GM19035 (cell line): ENCODE data around the gene BLCAP.
"Not testable (repeated sequence)": the region's sequence is repeated elsewhere in the genome, so short reads cannot be mapped to it uniquely, and the experiment has no call there.

Experiments
- ATAC-seq: cut with Tn5 transposase; IDR thresholded peaks from one replicate; pipeline ENCODE4 v1.9.1; 2021; ENCODE audit not compliant: unreplicated experiment

Gene BLCAP

DNA sequence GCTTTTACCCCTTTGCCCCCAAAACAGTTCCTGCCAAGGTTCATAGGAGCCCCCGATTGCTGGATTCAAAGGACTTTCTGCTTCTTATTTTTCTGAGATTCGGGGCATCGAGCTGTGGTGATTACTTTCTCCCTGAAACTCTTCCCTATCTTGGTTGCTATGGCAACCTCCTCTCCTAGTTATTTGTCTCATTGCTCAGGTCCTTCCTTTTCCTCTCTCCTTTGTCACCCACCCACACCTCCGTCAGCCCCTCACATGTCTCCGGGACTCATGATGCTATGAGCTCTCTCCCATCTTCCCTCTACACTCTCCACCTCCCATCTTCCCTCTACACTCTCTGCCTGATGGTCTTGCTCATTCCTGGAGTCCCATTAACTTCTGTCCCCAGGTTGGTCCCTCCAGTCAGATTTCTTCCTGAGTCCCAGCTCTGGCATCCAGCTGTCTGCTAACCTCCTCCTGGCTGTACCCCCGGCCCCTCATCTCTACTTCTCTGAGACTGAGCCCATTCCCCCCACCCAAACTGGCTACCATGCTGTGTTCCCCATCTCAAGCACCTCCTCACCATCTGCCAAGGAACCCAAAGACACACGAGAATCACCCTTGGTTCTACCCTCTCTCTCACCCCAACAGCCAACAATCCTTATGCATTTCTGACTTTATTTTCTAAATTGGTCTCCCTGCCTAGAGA, 36.9 kb downstream of the BLCAP start:
- ATAC-seq, result no peak

DNA sequence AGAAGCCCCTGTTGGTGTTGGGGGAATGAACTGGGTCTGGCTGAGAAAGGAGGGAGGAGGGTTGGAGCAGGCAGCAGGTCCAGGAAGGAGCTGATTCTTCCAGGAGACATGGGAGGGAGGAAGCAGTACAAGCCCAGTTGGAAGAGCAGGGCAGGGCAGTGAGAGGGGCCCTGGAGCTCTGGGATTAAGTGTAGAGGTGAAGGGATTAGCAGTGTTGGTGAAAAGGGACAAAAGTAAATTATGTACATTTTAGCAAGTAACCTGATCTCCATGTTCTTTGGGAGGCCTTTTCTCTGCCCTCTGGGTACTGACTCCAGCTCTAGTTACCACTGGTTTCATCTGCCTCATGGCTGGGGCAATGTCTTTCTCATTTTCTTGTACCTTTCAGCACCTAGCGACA, 41.5 kb downstream of the BLCAP start:
- ATAC-seq, result not testable (repeated sequence)

DNA sequence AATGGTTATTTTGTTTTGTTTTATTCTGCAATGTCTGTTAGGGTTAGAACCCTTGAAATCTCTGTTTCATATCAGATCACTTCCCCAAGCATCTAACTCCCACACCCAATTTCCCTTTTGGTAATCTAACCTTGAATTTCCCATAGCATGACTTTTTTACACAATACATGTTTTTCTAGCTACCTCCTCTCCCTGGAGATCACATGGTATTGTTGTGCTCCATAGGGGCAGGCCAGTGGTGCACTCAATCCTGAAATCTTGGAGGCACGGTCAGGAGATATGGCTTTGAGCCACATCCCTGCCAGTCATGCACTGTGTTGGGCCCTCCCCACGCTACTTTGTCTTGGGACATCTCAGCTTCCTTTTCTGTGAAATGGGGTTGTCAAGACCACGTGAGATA, 43.3 kb downstream of the BLCAP start:
- no peak for ATAC-seq

DNA sequence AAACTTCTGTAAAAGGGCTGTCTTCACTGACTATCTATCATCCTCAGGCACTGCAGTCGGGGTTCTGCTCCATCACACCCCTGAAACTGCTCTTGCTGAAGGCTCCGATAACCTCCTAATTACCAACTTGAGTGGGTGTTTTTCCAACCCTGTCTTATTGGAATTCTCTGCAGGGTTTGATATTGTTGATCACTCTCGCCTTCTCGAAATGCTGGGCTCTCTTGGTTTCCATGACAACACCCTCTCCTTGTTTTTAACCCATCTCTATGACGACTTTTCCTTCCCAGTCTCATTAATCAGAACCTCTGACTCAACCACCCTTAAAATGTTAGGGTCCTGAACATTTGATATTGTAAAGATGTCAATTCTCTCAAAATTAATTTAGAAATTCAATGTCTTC, 46.1 kb downstream of the BLCAP start:
- no peak for ATAC-seq

DNA sequence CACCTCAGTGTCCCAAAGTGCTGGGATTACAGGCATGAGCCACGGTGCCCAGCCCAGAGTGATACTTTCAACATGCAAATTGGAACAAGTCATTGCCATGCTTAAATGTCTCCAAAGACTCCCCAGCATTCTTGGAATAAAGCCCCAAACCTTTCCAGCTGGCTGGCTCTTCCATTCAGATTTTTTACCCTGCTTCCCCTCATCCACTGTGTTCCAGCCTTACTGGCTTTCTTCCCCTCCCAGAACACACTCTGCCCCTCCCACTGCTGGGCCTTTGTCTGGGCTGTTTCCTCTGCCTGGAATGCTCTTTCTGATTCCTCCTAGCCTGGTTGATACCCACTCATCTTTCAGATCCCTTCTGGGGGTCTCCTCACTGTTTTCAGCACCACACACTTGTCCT, 46.8 kb downstream of the BLCAP start:
- no peak for ATAC-seq

GRCh38 chr20:37479925-37480691, 47.6 kb downstream of the BLCAP start:
- no peak for ATAC-seq

GRCh38 chr20:37479266-37479665, 48.4 kb downstream of the BLCAP start:
- ATAC-seq, result no peak

GRCh38 chr20:37477041-37477440, 50.6 kb downstream of the BLCAP start:
- no peak for ATAC-seq

DNA sequence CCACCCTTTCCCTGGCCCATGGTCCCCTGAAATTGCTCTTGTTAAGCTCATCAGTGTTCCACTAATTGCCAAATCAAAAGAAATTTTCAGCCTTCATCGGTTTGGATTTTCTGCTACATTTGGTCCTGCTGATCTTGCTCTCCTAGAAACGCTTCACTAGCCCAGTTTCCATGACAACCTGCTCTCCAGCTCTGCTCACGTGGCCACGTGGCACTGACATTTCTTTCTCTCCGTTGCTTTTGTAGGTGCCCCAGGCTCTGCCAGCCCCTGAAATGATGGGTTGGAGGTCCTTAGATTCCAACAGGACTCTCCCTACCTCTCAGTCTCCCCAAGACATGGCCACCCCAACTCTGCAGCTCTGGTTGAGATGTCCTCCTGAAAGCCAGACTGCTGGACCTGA, 52.4 kb downstream of the BLCAP start:
- ATAC-seq, result no peak

- no peak for ATAC-seq
Observed at GRCh38 chr20:37474386-37474785, 53.3 kb downstream of the BLCAP start.

GRCh38 chr20:37473249-37474000, 54.3 kb downstream of the BLCAP start:
- ATAC-seq, result no peak

DNA sequence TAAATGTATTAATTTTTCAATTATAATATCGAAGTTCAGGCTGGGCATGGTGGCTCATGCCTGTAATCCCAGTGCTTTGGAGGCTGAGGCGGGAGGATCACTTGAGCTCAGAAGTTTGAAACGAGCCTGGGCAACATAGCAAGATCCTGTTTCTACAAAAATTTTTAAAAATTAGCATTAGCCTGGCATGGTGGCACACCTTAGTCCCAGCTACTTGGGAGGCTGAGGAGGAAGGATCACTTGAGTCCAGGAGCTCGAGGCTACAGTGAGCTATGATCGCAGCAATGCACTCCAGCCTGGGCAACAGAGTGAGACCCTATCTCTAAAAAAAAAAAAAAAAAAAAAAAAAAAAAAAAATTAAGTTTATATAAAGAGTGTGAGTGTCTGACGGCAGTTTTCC, 55.2 kb downstream of the BLCAP start:
- not testable (repeated sequence) for ATAC-seq

- no peak for ATAC-seq
Observed at GRCh38 chr20:37471741-37472235, 55.9 kb downstream of the BLCAP start.

DNA sequence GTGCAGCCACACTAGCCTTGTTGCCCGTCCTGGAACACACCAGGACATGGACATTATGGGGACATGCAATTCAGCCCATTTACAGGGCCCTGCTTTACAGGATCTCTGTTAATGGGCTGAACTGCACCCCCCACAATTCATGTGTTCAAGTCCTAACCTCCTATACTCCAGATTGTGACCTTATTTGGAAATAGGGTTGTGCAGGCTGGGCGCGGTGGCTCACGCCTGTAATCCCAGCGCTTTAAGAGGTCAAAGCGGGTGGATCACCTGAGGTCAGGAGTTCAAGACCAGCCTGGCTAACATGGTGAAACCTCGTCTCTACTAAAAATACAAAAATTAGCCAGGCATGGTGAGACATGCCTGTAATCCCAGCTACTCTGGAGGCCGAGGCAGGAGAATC, 57.5 kb downstream of the BLCAP start:
- not testable (repeated sequence) for ATAC-seq

DNA sequence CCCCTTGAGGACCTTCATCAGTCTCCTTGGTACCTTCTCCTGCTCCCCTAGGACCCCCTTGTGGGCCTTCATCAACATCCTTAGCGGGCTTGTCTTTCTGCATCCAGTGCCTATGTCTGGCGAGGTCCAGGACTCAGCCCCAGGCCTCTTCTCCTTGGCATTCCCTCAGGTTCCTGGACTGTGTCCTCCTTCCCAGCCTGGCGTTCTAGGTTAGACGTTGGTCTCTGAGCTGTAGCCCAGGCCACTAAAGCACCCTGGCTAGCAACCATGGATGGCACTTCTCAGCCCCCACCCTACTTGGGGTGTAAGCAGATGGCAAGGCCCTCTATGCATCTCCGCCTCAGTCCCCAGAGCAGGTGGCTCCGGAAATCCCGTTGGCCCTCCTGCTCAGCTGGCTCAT, 58.1 kb downstream of the BLCAP start:
- ATAC-seq, result no peak

- ATAC-seq, result no peak
Observed at GRCh38 chr20:37468886-37469285, 58.8 kb downstream of the BLCAP start.
